GM12878 (cell line): ENCODE results near the gene SULT1A1.

Source experiments
- POLR2AphosphoS2 ChIP-seq: IDR thresholded peaks from 2 replicates; pipeline ENCODE4 v1.6.1; 2011; ENCODE audit warnings: low read depth, mild to moderate bottlenecking, low read length, improper control_type of control experiment, moderate library complexity
- RAD21 ChIP-seq: IDR thresholded peaks from 2 replicates; pipeline ENCODE4 v1.6.1; 2011; ENCODE audit warnings: mild to moderate bottlenecking, low read depth, low read length, moderate library complexity; ENCODE audit not compliant: insufficient read depth

- TF ChIP-seq RAD21, result no peak
- TF ChIP-seq POLR2AphosphoS2, result no peak
Observed at GRCh38 chr16:28567292-28567691, 42.6 kb downstream of the SULT1A1 start.
